GM18520 (cell line): ENCODE results near the gene IL18R1.

Experiments
- ATAC-seq: cut with Tn5 transposase; IDR thresholded peaks from one replicate; pipeline ENCODE4 v1.9.1; 2021; ENCODE audit not compliant: unreplicated experiment

Gene IL18R1

GRCh38 chr2:102387763-102388546 lies 32.4 kb downstream of the IL18R1 start:
- no peak for ATAC-seq

GRCh38 chr2:102391565-102391964 lies 36.0 kb downstream of the IL18R1 start:
- ATAC-seq = no peak

GRCh38 chr2:102392096-102392495 lies 36.5 kb downstream of the IL18R1 start:
- ATAC-seq = no peak

GRCh38 chr2:102392942-102393341 lies 37.3 kb downstream of the IL18R1 start:
- no peak for ATAC-seq

GRCh38 chr2:102396012-102396411 lies 40.4 kb downstream of the IL18R1 start:
- ATAC-seq = no peak

GRCh38 chr2:102397209-102397608 lies 41.6 kb downstream of the IL18R1 start:
- no peak for ATAC-seq

GRCh38 chr2:102399499-102400141 lies 44.0 kb downstream of the IL18R1 start:
- no peak for ATAC-seq

- ATAC-seq = no peak
Observed at GRCh38 chr2:102401456-102401855, 45.9 kb downstream of the IL18R1 start.

- ATAC-seq = no peak
Observed at GRCh38 chr2:102401865-102402264, 46.3 kb downstream of the IL18R1 start.

- no peak for ATAC-seq
Observed at GRCh38 chr2:102410952-102411351, 55.4 kb downstream of the IL18R1 start.

GRCh38 chr2:102412199-102412598 lies 56.6 kb downstream of the IL18R1 start:
- no peak for ATAC-seq

- peak; percentile 25 for ATAC-seq
Observed at GRCh38 chr2:102417946-102418345, 62.4 kb downstream of the IL18R1 start.

- peak; percentile 69 for ATAC-seq
Observed at GRCh38 chr2:102418421-102418961, 62.9 kb downstream of the IL18R1 start.

GRCh38 chr2:102420290-102420689 lies 64.7 kb downstream of the IL18R1 start:
- ATAC-seq = no peak

GRCh38 chr2:102421890-102422759 lies 66.5 kb downstream of the IL18R1 start:
- no peak for ATAC-seq

- no peak for ATAC-seq
Observed at GRCh38 chr2:102422910-102423309, 67.3 kb downstream of the IL18R1 start, which contains the start of gene IL18RAP. IL18RAP (plus strand) TSS chr2:102423160; CDS start chr2:102423278, 118 bp downstream.

GRCh38 chr2:102423368-102423767 lies 67.8 kb downstream of the IL18R1 start:
- no peak for ATAC-seq

- ATAC-seq = peak; percentile 74
Observed at GRCh38 chr2:102424754-102425153, 69.2 kb downstream of the IL18R1 start.

- ATAC-seq = no peak
Observed at GRCh38 chr2:102425441-102426132, 70.0 kb downstream of the IL18R1 start.

GRCh38 chr2:102427249-102427648 lies 71.7 kb downstream of the IL18R1 start:
- no peak for ATAC-seq

- no peak for ATAC-seq
Observed at GRCh38 chr2:102428573-102428972, 73.0 kb downstream of the IL18R1 start.
